Amygdala (tissue), 56 donors: ENCODE results near the gene ATP13A2.
A peak's percentile ranks its signal among the peaks of the same experiment; 100 is the strongest.

Source experiments
- DNase-seq, 56 donors: peaks; one replicate each; lab custom pipeline; 2025; lab: John Stamatoyannopoulos, UW

ATP13A2 gene

DNA sequence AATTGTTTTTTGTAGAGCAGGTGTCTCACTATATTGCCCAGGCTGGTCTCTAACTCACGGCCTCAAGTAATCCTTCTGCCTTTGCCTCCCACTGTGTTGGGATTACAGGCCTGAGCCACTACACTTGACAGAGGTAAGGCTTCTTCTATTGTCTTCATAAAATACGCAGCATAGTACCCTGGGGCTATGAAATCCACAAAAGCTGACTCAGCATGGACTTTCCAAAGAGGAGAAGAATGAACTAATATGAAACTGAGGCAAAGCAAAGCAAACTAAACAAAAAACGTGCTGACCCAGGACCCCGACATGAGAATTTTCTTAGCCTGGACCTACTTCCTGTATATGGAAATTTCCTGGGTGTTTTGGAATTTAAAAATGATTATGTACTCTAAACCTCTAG is 18.5 kb upstream of the ATP13A2 start:
- DNase-seq = no peak

DNA sequence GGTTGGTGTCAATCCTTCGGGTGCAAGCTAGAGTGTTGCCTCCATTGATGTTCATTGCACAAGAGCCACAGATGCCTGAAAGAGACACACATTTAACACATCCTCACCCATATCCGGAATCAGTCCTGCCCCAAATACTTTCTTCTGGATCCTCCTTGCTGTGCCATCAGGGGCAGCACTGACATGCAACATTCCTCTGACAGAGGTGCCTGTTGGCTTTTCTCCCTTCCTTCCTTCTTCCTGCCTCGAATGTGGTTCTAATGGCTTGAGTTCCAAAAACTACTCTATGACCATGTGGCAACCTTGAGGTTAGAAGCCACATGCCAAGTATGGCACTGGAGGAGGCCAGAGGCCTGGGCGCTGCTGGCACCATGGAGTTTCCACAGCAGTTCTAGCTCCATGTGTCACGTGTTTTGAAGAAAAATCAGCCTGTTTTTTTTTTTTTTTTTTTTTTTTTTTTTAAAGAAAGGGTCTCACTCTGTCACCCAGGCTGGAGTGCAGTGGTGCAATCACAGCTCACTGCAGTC is 17.0 kb upstream of the ATP13A2 start:
- no peak for DNase-seq

DNA sequence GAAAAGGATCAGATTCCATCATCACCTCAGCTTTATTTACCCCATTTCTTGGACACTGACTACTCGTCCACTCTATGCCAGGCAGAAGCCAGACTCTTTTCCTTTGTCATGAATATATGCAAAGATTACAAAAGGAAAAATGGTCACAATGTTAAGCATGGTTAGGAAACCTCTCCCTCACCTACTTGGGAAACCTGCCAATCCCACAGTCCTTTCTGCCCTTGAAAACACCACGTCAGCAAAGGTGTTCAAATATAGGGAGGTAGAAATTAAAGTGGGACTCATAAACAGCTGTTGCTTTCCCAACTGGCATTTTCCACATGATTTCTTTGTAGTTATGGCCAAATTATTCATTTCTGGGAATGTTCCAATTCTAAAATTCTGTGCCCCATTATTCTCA is 16.2 kb upstream of the ATP13A2 start:
- no peak for DNase-seq

DNA sequence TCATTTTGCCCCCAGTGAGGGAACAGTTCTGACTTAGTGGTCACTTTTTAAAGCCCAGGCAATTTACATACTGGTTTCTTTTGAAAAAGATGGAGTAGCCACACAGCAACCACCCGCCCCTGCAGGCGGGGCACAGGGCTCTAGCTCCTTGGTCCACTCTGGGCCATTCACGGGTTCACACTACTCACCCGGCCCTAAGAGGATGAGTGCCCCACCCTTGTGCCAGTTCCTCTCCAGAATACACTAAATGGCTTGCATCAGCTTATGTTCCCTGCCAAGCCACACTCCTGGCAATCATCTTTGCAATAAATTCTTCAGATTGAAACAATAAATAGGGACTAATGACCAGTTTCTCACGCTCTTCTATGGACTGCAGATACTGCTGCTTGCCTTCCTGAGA is 15.7 kb upstream of the ATP13A2 start:
- no peak for DNase-seq

DNA sequence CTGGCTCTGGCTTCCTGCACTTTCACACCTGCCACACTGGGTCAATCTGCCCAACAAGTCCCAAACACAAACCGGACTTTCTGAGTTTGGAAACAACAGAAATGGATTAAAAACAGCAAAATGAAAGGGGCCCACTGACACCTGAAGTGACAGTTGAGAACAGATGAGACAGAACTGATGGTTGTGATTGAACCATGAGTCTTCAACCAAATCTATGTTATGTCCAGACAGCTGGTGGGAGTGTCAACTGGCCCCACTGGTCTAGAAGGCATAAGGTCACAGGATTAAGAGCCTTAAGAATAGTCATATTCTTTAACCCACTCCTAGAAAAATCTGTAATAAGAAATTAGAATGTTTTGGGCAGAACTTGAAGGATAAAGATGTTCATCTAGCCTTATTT is 13.0 kb upstream of the ATP13A2 start:
- DNase-seq = no peak

DNA sequence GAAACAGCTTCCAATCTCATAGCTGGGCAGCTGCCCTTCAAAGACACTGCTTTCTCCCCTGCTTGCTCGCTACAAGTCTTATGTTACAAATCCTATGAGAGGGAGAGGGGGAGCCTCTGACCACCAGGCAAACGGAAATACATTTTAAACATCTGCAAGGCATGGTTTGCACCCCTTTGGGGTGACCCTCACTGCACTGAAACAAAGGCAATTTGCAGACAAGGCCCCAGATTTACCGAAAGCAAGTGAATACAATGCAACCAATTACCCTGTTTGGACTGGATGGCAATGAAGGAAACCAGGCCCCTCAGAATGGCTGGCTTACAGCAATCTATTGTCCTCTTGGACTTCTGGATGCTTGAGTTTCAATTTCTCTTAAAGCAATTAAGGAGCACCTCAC is 11.8 kb upstream of the ATP13A2 start:
- no peak for DNase-seq

DNA sequence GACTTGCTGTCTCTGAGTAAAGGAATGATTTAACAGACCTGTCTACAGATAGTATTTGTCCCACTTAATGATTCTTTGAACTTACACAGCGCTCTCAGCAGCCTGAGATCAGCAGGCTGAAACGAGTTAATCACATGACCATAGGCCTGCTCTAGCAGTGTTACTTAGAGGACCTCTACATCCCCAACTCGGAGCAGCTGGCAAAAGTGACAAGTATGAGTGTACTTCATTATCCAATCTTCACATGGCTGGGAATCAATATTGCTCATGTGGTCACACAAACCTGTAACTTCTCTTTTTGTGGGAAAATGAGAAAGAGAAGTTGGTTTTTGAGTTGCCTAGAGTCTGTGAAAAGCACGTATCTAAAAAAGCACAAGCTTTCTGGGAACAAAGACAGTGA is 11.4 kb upstream of the ATP13A2 start:
- DNase-seq = no peak

DNA sequence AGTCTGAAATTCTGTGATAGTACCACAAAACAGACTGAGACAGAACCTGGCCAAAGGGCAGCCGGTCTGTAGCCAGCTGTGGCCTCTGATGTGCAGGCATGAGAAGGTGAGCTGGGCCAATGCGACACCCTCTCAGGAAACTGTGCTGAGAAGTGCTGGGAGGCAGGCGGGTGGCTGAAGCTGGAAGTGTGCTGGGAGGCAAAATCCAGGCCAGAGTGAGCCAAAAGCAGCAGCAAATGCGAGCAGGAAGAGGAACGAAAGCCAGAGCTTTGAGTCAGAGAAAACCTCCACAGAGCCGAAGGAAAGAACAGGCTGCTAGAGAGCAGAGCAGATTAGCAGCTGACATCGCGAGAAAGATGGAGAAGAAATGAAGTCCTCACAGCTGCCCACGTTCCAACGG is 10.2 kb upstream of the ATP13A2 start:
- no peak for DNase-seq

DNA sequence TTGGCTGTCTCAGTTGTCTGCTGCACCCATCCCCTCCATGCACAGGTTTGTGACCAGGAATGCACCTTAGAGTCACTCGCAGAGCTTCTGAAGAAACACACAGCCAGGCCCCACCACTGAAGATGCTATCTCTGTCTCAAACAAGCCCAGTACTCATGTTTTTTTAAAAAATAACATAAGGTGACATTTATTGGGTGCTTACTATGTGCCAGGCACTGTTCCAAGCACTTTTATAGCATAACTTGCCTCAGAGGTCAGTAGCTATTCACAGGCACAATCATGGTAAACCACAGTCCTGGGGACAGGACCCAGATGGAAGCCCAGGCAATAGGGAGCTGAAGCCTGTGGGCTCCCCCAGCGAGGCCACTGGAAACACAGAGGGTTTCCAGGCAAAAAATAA is 8.8 kb upstream of the ATP13A2 start:
- no peak for DNase-seq

DNA sequence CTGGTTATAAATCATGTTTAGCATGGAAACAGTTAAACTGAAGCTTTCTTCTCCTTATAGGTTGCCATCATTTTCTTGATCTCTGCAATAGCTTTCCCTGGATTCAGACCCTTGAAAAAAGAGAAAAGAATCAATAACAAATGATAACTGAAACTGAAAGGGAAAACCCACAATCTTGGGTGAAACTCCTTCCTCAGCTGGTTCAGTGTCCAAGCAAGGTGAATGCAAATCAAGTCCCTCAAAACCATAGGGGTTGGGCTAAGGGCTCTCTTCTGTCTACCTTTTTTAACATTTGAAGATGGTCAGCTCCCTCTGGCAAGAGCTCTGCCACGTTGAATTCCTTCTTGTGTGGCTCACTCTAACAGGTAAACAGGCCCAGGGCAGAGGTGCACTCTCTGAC is 7.1 kb upstream of the ATP13A2 start:
- DNase-seq = no peak

DNA sequence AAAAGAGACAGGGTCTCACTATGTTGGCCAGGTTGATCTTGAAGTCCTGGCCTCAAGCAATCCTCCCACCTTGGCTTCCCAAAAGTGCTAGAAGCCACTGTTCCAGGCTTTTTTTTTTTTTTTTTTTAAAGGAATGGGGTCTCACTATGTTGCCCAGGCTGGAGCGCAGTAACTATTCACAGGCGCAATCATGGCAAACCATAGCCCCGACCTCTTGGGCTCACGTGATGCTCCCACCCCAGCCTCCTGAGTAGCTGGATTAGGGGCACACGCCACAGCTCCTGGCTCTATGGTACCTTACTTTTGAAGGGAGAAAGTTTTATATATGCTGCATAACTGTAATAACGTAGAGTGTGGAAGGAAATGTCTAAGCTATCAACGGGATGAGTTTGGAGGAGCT is 5.7 kb upstream of the ATP13A2 start:
- DNase-seq = no peak

DNA sequence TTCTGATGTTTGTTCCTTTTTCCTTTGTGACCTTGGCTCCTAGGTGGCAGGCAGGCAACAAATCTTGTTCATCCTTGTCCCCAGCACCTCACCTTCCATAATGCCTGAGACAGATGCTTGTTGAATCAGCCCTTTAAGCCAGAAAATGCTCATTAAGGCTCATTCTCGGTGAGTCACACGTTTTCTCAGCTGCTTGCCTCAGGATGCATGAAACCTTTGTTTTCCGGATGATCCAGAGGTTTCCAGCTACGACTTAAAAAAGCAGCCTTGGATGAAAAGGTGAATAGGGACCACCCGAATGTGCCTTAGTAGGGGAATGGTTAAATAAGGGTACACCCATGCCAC is 4.6 kb upstream of the ATP13A2 start:
- no peak for DNase-seq

DNA sequence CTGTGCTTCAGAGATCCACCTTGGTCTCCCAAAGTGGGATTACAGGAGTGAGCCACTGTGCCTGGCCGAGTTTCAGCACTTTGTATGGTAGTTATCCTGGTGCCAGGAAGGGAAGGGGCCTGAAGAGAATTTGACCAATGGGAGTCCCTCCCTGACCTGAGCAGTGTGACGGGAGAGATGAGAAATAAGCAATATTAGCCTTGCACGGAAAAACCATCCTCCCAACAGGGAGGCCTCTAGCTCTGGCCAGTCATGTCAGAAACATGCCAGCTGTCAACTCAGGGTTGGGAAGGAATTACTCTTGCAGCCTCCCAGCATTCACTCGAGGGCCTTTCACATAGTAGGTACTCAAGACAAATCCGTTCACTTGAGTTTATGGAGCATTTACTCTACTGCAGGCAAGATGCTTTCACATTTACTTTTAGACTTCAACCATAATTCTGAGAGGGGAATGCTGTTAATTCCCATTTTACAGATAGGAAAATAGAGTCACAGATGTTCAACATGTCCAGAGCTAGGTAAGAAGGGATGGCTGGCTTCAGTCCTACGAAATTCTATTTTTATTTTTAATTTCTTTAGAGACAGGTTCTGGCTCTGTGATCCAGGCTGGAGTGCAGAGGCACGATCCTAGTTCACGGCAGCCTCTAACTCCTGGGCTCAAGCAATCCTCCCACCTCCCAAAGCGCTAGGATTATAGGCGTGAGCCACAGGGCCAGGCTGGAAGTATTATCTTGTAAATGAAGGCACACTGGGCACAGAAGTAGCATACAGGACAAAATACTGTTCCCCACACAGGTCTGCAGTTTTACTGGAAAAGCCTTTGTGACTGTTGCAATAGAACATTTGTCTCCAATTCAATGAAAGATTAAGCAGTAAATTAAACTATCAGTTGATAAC is 3.2 kb upstream of the ATP13A2 start:
- no peak for DNase-seq

DNA sequence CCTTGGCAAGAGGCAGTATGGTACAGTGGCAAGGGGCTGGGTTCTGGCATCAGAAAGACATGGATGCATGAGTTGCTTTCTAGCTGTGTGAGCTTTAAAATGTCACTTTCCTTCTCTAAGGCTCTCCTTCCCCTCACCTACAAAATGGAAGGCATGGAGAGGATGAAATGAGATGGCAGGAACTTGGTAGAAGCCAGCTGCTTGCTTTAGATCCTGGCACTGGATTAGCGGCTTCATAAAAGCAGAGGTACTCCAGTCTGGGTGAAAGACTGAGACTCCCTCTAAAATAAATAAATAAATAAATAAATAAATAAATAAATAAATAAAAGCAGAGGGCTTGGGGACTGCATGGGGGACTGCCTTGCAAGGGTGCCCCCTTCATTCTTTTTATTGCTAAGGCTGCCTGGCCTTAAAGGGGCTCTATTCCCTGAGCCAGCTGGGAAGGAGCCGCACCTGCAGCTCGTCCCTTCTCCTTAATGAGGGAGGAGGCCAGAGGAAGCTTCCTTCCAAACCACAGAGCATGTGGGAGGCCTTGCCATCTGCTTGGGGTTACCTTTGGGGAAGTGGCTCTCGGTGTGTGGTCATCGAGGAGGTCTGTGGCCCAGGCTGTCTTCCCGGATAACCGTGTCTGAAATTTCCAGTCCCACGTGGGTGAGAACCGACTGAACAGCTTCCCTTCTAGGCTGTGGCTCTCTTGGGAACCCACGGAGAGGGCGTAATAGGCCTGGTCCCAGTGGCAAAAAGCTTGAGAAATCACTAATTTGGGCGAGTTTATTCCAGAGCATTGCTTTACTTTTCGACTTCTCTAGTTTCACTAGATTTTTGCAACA is 2.0 kb upstream of the ATP13A2 start:
- peak in 2 of 56 donors; percentile 11 to 17 for DNase-seq

DNA sequence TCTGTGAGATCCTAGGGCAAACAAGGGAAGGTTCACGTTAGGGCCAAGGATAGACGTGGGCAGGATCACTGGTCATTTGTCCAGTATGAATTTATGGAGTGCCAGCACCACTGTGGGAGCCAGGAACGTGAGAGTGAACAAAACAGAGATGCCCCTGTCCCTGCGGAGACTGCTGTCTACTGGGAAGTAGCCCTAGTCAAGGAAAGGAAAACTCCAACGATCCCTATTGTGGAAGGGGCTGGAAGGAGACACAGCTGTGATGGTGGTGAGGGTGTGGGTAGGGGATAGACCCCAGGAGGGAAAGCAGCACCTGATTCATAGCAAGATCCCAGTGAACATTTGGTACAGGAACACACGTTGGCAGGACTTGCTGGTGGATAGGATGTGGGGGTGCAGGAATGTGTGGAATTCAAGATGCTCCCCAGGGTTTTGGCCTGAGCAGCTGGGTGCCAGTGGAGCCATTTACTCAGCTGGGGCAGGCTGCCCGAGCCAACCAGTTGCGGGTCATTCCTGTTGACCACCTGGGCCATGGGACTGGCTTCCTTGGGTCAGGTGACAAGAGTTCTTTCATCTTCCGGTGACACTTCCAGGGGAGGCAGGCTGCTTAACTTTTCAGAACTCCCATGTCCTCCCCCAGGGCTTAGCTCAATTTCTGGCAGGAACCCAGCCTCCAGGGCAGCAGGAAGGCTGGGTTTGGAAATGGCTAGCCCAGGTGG is 1.2 kb upstream of the ATP13A2 start:
- DNase-seq = no peak

DNA sequence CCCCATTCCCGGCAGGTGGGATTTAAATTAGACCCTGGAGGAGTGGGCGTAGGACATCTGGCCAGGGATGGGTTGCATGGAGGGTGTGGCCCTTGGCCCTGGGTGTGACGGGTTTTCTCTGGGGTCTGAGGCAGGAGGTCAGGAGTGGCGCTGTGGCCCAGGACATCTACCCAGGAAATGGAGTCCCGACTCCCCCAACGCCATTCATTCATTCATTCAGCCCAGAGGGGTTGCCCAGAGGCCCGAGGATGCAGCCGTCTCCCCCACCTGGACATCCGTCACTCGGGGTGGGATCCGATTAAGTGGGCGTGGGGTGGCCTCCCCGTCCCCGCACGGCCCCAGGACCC is 663 bp downstream of the ATP13A2 start:
- DNase-seq = peak in 2 of 56 donors; percentile 33 to 38

DNA sequence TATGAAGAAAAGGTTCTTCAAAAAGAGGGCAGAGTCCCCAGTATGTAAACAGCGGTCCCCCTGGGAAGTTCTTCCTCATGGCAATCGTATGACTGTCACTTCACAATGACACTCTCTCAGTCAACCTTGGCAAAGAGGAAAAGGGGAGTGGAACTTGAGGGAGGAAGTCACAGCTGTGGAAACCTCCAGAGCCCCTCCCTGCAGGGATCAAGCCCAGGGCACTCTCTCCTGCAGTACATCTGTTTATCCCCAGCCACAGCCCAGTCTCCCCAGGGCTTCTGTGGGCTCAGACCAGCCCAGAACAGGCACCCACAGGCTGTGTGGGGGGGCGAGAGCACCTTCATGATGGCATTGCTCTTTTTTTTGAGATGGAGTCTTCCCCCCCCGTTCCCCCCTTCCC is 2.0 kb downstream of the ATP13A2 start:
- no peak for DNase-seq

DNA sequence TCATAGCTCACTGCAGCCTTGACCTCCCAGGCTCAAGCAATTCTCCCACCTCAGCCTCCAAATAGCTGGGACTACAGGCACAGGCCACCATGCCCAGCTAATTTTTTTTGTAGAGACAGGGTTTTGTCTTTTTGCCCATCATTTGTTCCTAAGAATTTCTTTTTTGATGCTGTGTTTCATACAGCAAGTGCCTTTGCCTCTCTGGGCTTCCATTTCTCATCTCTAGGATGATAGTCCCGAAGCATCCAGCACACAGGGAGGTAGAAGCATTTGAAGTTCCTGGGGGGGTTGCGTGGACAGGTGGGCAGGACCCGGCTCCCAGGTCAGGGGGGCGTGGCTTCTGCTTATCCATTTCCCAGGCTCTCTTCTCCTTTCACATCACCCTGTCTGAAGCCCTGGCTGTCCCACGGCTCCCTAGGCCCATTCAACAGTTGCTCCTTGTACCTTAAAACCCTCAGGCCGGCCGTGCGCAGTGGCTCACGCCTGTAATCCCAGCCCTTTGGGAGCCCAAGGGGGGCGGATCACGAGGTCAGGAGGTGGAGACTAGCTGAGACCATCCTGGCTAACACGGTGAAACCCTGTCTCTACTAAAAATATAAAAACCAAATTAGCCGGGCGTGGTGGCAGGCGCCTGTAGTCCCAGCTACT is 3.4 kb downstream of the ATP13A2 start:
- no peak for DNase-seq

DNA sequence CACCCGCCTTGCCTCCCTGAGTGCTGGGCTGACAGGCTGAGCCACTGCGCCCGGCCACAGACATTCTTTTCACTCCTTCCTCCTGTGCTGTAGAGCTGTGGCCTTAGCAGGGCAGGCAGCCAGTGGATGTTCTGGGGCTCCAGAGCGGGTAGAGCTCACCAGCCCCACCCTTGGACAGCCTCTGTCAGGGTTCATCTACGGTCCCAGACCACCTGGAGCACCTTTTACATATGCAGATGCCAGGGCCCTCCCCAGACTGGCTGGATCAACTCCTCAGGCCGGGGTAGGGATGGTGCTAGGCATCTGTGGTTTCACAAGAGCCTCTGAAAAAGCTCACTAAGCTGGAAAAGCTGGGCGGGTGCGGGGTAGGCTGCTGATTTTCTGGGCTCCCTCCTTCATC is 4.6 kb downstream of the ATP13A2 start:
- DNase-seq = no peak

DNA sequence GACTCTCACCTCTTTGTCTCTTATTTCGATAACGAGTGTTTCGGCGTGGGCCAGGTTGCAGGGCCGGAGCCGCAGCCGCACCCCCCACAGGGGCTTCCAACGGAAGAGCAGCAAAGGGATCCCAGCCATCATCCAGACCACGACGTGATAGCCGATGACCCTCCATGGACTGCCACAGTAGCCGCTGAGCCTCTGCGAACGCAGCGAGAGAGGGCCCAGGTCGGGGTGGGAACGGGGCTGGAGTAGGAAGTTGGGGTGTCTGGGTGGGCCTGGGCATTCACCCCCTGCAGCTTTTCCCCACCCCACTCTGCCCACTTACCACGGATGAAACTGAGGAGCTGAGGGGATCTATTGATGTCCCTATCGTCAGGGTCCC is 6.4 kb downstream of the ATP13A2 start:
- no peak for DNase-seq
